ENCODE data around the gene MBD1. TPM values are rescaled to one million over a fixed set of nuclear protein-coding genes. Genes with fewer than 3 reads are reported as not detected.

MBD1 gene
- total and polyA plus RNA-seq, 10 of the 15 experiments (the other 5 are each of a cell fraction or from before 2014, with no cell fraction given): 8.4 to 97.7 (median 59.9) TPM

- ChIA-PET POLR2A (interaction anchor here (0.5 to 1.4 kb wide), 4 partner anchors 8 to 49 kb away, joined by 3 read pairs; no protein-coding TSS in a partner anchor), RAD21 (ENCODE audit: unreplicated experiment) (no interaction called here), SMC1A (ENCODE audit: uncharacterized antibody, unreplicated experiment) (interaction anchor here (0.9 to 1.6 kb wide), 3 partner anchors 8 to 12 kb away, joined by 3 to 5 read pairs (median 3); no protein-coding TSS in a partner anchor), CTCF (interaction anchor here (2.4 kb wide), 1 partner anchor 28 kb away, joined by 10 read pairs; no protein-coding TSS in a partner anchor)
- peaks cover 8% of the 10 kb centered on the region; the same call in 2 of the 3 replicates for H3K9me3 ChIP-seq (replicated peaks; ENCODE audit: control insufficient read depth, insufficient read depth, low read length)
- TF ChIP-seq POLR2AphosphoS5 (IDR thresholded peaks at IDR 0.05; ENCODE audit: low read length) (no peak), PAX8 (IDR thresholded peaks at IDR 0.05) (no peak), PKNOX1 (IDR thresholded peaks at IDR 0.05) (peak; percentile 65; the same call in 1 of the 2 replicates), KDM1A (IDR thresholded peaks at IDR 0.05; ENCODE audit: borderline replicate concordance) (no peak), EP300 (IDR thresholded peaks at IDR 0.05; ENCODE audit: borderline replicate concordance in 1 of 2, control insufficient read depth in 1 of 2, low read depth in 2 of 2, low read length in 2 of 2) (no peak), MAX (IDR thresholded peaks at IDR 0.05; ENCODE audit: low read depth, low read length) (no peak), FOXK2 (IDR thresholded peaks at IDR 0.05) (no peak)
- TF ChIP-seq, protein P1, sequence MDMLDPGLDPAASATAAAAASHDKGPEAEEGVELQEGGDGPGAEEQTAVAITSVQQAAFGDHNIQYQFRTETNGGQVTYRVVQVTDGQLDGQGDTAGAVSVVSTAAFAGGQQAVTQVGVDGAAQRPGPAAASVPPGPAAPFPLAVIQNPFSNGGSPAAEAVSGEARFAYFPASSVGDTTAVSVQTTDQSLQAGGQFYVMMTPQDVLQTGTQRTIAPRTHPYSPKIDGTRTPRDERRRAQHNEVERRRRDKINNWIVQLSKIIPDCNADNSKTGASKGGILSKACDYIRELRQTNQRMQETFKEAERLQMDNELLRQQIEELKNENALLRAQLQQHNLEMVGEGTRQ (IDR thresholded peaks at IDR 0.05; ENCODE audit: borderline replicate concordance, low read depth, low read length): no peak
- H3K4me3 ChIP-seq: no peak overlapping the region
- H3K9ac ChIP-seq (ENCODE audit: control insufficient read depth, insufficient read depth, low read length): no peak overlapping the region
- intact Hi-C loops (cut with micrococcal nuclease; ENCODE audit: unreplicated experiment): no loop called here
- peaks cover 7% of the 10 kb centered on the region for H3K4me1 ChIP-seq (ENCODE audit: control insufficient read depth, insufficient read depth, low read length)
- H3K27ac ChIP-seq (ENCODE audit: control insufficient read depth, insufficient read depth): no peak overlapping the region
- H4K20me1 ChIP-seq (ENCODE audit: control insufficient read depth, insufficient read depth): no peaks in the 10 kb centered on the region
- H3K79me2 ChIP-seq (ENCODE audit: control insufficient read depth, insufficient read depth, low read length): no peaks in the 10 kb centered on the region
- ATAC-seq (no peak), DNase-seq (ENCODE audit: low read depth, low spot score) (no peak), FAIRE-seq (no peak)
- no TSS peak for BruUV-seq (replicated peaks)
- WGBS (ENCODE audit: insufficient coverage, insufficient replicate concordance, low lambda C conversion rate, missing lambda C conversion rate): 29% methylated on average over 3 of the region's 3 CpGs
- in situ Hi-C loops (cut with MboI): no loop called here
- H3K4me2 ChIP-seq (ENCODE audit: control insufficient read depth, insufficient read depth): no peak overlapping the region
- H2AFZ ChIP-seq (ENCODE audit: control insufficient read depth, low read depth, low read length): no peak overlapping the region
- H3K36me3 ChIP-seq (ENCODE audit: control insufficient read depth in 2 of 2, insufficient read depth in 2 of 2, low read length in 1 of 2): no peaks in the 10 kb centered on the region
- no peaks in the 10 kb centered on the region for H3K27me3 ChIP-seq (replicated peaks in 1 of 2; ENCODE audit: control insufficient read depth in 2 of 2, insufficient read depth in 2 of 2, low read length in 1 of 2)
Measured at GRCh38 chr18:50327983-50328382, 46.7 kb upstream of the MBD1 start.

All from GM12878 (cell line).